HG03175 (cell line): ENCODE results near the gene PDZD2.
A peak's percentile ranks its signal among the peaks of the same experiment; 100 is the strongest.

Experiments used
- ATAC-seq: cut with Tn5 transposase; IDR thresholded peaks from one replicate; pipeline ENCODE4 v1.9.1; 2021; ENCODE audit warnings: mild to moderate bottlenecking, moderate library complexity; ENCODE audit not compliant: unreplicated experiment

PDZD2 gene

GRCh38 chr5:31809050-31809870 is 170.3 kb downstream of the PDZD2 start:
- peak; percentile 65 for ATAC-seq

DNA sequence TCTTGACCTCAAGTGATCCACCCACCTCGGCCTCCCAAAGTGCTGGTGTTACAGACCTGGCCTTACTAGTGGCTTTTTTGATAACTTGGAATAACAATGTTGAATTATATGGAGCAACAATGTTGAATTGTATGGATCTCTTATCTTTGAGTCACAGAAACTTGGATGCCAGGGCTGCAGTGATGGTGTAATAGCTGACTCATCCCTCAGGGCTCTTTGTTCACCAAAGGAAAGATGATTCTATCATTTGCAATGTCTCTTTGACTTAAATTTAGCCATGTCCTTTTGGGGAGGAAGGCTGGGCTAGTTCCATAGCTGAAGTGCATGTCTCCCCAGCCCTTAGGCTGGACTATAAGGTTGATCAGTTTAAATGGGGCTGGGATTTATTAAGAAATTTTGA is 172.3 kb downstream of the PDZD2 start:
- ATAC-seq: no peak

DNA sequence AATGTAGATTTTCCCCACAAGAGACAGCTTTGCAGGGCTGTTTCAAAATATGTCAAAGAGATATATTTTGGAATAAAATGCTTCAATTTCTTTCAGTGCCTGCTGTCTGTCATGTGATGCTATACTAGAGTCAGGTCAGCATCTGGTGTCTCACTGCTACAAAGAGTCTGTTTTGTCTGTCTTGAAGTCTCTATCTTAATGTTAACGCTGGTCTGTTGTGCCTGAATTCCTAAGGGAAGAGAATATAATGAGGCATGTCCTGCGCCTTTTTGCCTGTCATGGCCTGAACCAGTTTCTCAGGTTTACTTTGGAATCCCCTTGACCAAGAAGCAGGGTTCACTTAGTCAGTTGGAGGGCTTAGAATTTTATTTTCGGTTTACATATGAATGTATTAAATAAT is 176.4 kb downstream of the PDZD2 start:
- ATAC-seq: no peak

GRCh38 chr5:31819926-31820516 is 181.1 kb downstream of the PDZD2 start:
- no peak for ATAC-seq

- no peak for ATAC-seq
Observed at GRCh38 chr5:31823472-31823871, 184.5 kb downstream of the PDZD2 start.

DNA sequence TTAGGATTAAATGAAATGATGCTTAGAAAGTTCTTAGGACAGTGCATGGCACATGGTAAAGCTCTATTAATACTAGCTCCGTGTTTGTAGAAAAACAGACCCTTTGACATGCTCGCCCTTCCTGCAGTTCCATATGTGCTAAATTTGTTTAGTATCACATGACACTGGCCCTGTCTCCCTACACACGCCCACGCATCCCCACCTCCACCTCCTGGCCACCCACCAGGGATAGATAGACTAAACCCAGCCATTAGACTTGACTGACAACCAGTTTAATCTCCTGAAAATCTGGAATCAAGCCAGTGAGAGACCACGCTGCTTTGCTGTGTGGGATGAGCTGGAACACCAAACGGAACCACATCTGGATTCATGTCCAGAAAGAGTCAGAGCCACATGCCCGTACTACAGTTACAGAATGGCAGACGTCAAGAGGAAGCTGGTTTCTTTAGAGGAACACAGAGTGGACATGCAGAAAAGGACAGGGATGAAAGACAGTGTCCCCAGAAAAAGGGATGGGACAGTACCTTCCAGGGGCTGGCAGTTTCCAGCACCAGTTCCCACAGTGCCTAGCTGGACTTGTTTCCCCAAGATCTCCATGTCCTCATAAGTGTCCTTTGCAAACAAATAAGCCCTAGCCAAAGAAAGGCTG is 186.1 kb downstream of the PDZD2 start:
- ATAC-seq: no peak

DNA sequence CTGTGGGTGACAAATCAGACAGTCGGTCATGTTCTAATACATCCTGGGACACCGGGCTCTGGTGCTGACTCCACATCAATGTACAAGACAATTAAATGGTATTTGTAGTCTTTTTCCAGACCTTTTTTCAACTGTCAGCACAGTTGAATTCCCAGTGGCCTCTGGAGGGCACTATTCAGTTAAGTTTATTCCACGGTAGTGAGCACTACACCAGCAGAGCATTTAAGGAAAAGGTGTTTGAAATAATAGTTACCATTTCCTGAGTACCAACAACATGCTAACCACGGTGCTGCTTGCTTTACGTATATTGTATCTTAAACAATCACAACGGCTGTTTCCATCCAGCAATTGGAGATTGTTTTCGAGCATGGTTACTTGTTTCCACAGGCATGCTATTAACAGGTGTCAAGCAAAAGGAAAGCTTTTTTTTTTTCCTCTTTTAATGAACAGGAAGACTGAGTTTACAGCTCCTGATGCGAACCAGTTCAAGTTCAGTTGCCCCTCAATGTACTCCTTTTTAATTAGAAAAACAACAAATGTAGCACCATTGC is 186.7 kb downstream of the PDZD2 start:
- peak; percentile 62 for ATAC-seq

GRCh38 chr5:31827867-31828266 is 188.9 kb downstream of the PDZD2 start:
- ATAC-seq: no peak

GRCh38 chr5:31832966-31833365 is 194.0 kb downstream of the PDZD2 start:
- ATAC-seq: no peak

DNA sequence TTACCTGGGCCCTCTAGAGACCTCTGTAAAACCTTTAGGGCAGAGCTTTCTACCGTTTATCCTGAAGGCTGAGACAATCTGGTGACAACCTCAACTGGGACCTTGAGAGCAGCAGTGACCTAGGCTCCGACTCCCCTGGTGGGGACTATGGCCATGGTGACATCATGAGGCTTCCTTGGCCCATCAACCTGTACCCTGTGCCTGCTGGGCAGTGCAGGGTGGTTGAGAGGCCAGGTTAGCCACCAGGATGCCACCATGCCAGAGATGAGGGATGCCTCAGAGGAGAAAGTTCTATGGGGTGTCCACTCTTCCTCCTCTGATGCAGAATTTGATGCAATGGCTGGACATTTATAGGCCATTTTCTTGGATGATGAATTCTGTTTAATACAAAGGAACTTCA is 194.8 kb downstream of the PDZD2 start:
- no peak for ATAC-seq

DNA sequence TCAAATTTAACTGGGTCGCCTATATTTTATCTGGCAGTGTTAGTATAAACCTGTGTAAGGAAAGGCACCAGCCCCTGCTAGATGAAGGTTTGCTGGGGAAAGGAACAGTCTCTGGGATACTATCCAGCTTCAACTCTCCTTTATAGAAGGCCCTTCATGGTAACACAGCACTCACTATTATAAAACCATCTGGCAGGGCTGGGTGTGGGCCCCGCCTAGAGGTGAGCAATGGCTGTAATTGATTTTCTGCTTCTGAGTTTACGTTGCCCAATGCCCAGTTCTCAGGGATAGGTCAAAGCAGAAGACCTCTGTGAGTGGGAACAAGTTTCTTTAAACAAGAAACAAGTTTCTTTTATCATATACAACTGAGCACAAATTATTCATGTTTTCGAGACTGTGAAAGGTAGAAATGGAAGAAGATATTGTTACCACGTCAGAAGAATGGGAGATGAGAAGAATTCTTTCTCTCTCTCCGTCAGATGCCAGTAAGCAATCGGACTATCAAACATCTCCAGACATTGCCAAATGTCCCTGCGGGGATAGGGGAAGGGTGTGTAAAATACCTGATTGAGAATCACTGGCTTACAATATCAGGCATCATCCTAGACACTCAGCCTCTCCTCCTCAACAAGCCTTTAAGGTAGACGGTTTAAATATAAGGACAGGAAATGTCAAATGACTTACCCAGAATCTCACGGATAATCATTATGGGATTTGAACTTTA is 205.9 kb downstream of the PDZD2 start:
- ATAC-seq: no peak

- no peak for ATAC-seq
Observed at GRCh38 chr5:31845361-31845760, 206.4 kb downstream of the PDZD2 start.

DNA sequence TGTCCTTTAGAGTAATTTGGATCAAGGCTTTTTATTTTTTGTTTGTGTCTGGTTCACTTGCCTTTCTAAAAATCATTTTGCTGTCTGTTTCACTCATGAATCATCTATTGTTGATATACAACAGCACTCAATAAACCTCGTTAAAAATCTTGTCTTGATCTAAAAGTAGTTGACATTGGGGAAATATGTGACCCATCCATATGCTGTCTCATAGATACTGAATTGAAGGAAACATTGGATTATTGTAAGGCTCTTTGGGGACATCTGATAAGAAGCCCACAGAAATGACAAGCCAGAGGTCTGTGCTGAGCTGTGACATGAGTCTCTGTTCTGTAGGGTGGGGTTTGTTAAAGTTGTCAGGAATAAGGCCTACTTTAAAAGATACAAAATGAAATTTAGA is 208.0 kb downstream of the PDZD2 start:
- ATAC-seq: no peak

GRCh38 chr5:31847354-31847753 is 208.4 kb downstream of the PDZD2 start:
- no peak for ATAC-seq

DNA sequence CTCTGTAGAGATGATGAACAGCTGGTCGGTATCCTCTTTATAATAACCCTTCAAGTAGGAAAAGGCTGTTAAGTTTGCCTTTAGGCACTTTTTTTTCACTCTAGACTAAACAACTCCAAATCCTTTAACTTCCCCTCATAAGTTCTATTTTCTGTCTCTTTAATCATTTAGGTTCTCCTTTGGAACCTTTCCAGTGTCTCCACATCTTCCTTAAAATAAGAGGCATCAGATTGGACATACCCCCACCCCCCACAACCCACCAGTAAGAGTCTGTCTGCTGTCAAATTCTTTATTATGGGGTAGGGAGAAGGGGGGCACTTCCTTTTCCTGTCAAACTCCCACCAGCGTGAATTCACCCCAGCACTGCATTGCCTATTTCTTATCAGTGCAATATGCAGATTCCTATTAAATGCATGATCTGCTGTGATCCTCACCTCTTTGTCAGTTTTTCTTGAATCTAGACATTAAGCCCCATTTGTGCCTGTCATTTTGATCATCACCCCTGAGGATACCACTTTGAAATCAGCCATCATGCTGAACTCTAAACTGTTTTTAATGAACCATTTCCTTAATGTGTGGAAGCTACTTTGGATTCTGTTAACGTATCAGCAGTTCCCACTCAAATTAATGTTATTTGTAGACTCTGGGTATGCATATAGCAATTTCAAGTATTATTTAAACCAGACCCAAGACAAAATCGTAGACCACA is 212.2 kb downstream of the PDZD2 start:
- no peak for ATAC-seq

DNA sequence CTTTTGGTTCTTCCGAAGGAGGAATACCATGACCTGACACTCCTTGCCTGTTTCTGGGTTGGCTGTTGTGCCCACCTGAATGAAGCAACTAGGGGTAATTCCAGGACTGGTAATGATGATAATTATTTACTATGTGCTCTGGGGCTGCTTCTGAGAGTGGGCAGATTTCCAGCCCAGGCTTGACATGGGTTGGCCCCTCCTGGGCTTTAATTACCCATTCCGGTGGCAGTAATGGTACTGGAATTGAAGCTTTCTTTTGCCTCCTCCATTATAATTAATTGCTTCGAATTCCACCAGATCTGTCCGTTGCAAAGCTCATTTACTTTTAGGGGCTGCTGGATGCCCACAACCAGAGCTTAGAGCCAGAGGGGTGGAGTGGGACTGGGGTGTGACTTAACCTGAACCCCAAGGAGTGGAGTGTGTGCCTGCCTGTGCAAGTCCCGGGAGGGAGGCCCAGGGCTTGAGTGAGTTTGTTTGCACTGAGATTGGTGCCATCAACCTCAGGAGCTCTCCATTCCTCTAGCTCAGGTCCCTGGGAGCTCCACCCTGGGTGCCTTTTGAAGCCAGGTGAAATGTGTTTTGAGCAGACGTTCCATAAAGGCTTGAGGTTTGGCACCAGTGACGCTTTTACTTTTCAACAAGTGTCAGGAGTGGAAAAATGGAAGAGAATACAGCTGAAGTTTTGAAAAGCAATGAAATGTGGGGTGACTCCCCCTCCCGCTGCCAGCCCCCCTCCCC is 214.6 kb downstream of the PDZD2 start:
- no peak for ATAC-seq

DNA sequence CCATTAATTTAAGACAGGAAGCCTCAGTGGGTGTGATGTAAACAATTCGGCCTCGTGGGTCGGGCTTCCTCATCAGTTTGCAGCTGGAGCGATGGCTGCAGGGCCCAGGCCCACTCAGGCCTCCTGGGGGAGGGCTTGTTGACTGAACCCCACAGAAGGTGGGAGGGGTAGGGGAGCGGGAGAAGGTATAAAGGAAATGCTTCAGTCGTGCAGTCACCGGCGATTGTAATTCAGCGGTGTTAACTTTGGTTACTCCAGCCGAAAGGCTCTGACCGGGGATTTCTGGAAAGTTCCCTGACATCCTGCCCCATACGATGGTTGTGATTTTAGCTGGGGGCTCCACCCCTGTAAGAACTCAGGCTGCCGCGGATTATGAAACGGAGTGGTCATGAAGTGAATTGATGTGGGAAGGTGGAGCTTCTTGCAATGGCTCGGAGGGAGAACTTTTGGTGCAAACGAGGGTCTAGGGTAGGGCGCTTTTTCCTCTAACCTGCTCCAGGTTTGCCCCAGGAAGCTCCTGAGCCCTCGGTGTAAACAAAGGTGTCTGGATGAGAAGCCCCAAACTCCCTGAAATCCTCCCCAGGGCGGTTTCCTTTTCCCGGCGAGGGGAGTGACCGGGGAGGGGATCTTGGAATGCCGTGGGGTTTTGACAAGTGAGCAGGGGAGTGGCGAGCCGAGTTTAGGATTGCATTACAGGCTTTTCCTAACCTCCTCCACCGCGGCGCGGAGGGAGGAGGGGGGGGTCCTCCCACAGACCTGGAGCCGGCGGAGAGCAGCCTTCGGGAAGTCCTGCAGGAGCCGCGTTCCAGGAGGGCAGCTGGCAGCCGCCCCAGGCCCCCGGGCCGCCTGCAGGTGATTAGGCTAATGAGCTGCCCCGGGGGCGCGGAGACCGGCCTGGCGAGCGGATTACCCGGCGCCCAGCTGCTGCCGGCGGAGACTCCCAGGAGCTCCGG is 215.5 kb downstream of the PDZD2 start:
- ATAC-seq: no peak

GRCh38 chr5:31855134-31856040 is 216.5 kb downstream of the PDZD2 start:
- ATAC-seq: no peak
